IPS-11a (cell line): Measurements from ENCODE around the gene FAM83G.
"Not testable (repeated sequence)": the region's sequence is repeated elsewhere in the genome, so short reads cannot be mapped to it uniquely, and the experiment has no call there.

Source experiments
- H3K4me3 ChIP-seq: one replicate; pipeline ENCODE4 v1.5.1; 2013; ENCODE audit warnings: low read depth, low read length, control low read depth

Gene FAM83G

GRCh38 chr17:19004421-19005136 is at the start of gene FAM83G:
FAM83G (minus strand) TSS chr17:19004764; CDS start chr17:19004041, 723 bp downstream.
- H3K4me3 ChIP-seq, result peak within 1 kb of the TSS; percentile 69

- not testable (repeated sequence) for H3K4me3 ChIP-seq
Measured at GRCh38 chr17:19048826-19049225, 44.3 kb upstream of the FAM83G start.

GRCh38 chr17:19047510-19047909 is 42.9 kb upstream of the FAM83G start:
- H3K4me3 ChIP-seq, result not testable (repeated sequence)

GRCh38 chr17:19046782-19047375 is 42.3 kb upstream of the FAM83G start, which contains the start of gene GRAP:
GRAP (minus strand) TSS chr17:19046957; CDS start chr17:19046926, 31 bp downstream.
- H3K4me3 ChIP-seq, result not testable (repeated sequence)

GRCh38 chr17:19044643-19045042 is 40.1 kb upstream of the FAM83G start:
- H3K4me3 ChIP-seq, result not testable (repeated sequence)

GRCh38 chr17:19043032-19043431 is 38.5 kb upstream of the FAM83G start:
- not testable (repeated sequence) for H3K4me3 ChIP-seq

GRCh38 chr17:19042369-19042768 is 37.8 kb upstream of the FAM83G start:
- H3K4me3 ChIP-seq, result not testable (repeated sequence)

GRCh38 chr17:19041871-19042270 is 37.3 kb upstream of the FAM83G start:
- H3K4me3 ChIP-seq, result not testable (repeated sequence)

GRCh38 chr17:19040350-19040749 is 35.8 kb upstream of the FAM83G start:
- H3K4me3 ChIP-seq, result not testable (repeated sequence)

- H3K4me3 ChIP-seq, result not testable (repeated sequence)
Measured at GRCh38 chr17:19038730-19039129, 34.2 kb upstream of the FAM83G start.

- H3K4me3 ChIP-seq, result not testable (repeated sequence)
Measured at GRCh38 chr17:19038007-19038406, 33.4 kb upstream of the FAM83G start.

GRCh38 chr17:19037547-19037946 is 33.0 kb upstream of the FAM83G start:
- H3K4me3 ChIP-seq, result not testable (repeated sequence)

- not testable (repeated sequence) for H3K4me3 ChIP-seq
Measured at GRCh38 chr17:19036186-19036585, 31.6 kb upstream of the FAM83G start.

- H3K4me3 ChIP-seq, result not testable (repeated sequence)
Measured at GRCh38 chr17:19032377-19032988, 27.9 kb upstream of the FAM83G start.

GRCh38 chr17:19031729-19032128 is 27.2 kb upstream of the FAM83G start:
- not testable (repeated sequence) for H3K4me3 ChIP-seq

GRCh38 chr17:19030771-19031449 is 26.3 kb upstream of the FAM83G start:
- H3K4me3 ChIP-seq, result not testable (repeated sequence)

GRCh38 chr17:19029740-19030139 is 25.2 kb upstream of the FAM83G start:
- H3K4me3 ChIP-seq, result not testable (repeated sequence)

- not testable (repeated sequence) for H3K4me3 ChIP-seq
Measured at GRCh38 chr17:19028671-19029070, 24.1 kb upstream of the FAM83G start.

GRCh38 chr17:19024101-19025078 is 19.8 kb upstream of the FAM83G start:
- no peak overlapping the region for H3K4me3 ChIP-seq
